H1 (cell line): ENCODE results near the gene STXBP5. TPM values are rescaled to one million over a fixed set of nuclear protein-coding genes. Genes with fewer than 3 reads are reported as not detected.

Experiments
- ATF3 ChIP-seq: IDR thresholded peaks from 2 replicates; pipeline ENCODE4 v1.6.1; 2011; ENCODE audit warnings: low read depth, mild to moderate bottlenecking, low read length; ENCODE audit not compliant: insufficient read depth
- BRCA1 ChIP-seq: IDR thresholded peaks from 2 replicates; pipeline ENCODE4 v1.6.1; 2012; ENCODE audit warnings: low read depth, low read length, improper control_type of control experiment
- CHD7 ChIP-seq: fragments of 300-600 bp; sonication (generic); IDR thresholded peaks from 2 replicates; pipeline ENCODE4 v1.7.1; 2012; ENCODE audit warnings: low read length, moderate library complexity, mild to moderate bottlenecking, inconsistent platforms; ENCODE audit not compliant: insufficient replicate concordance
- E2F6 ChIP-seq: IDR thresholded peaks from 2 replicates; pipeline ENCODE4 v1.6.1; 2012; ENCODE audit warnings: inconsistent platforms
- JUND ChIP-seq: IDR thresholded peaks from 2 replicates; pipeline ENCODE4 v1.6.1; 2011; ENCODE audit warnings: mild to moderate bottlenecking, improper control_type of control experiment, low read length
- MAX ChIP-seq: IDR thresholded peaks from 2 replicates; pipeline ENCODE4 v1.6.1; 2012; ENCODE audit warnings: inconsistent platforms
- NANOG ChIP-seq: IDR thresholded peaks from 2 replicates; pipeline ENCODE4 v1.6.1; 2011; ENCODE audit warnings: low read length, low read depth, mild to moderate bottlenecking, inconsistent platforms; ENCODE audit not compliant: insufficient read depth, poor library complexity, severe bottlenecking
- NRF1 ChIP-seq: IDR thresholded peaks from 2 replicates; pipeline ENCODE4 v1.6.1; 2011; ENCODE audit warnings: mild to moderate bottlenecking, low read depth, low read length, improper control_type of control experiment
- TBP ChIP-seq: IDR thresholded peaks from 2 replicates; pipeline ENCODE4 v1.6.1; 2011; ENCODE audit warnings: low read depth, low read length, improper control_type of control experiment
- polyA plus RNA-seq, 7 experiments: library from polyadenylated mRNA; depleted of rRNA in 3 of 7; stranded (reverse) in 5 of 7; unstranded in 2 of 7; fragments of >200 nt in 5 of 7; fragments of 200-250 nt in 2 of 7; gene quantifications; 1 replicate in 5 of 7; 2 replicates in 1 of 7; 4 replicates in 1 of 7; pipeline versions ENCODE4 v1.2.1 to v1.2.3, GENCODE V29; 2011 to 2013; ENCODE audit warnings: missing spikeins in 2 of 7, mixed read lengths in 2 of 7
- total RNA-seq: library from RNA; stranded (reverse); fragmentation: NEBNext Ultra II Directional; extraction: Animal tissue kit (Norgen Biotek cat#: 25700); gene quantifications from 2 replicates; pipeline ENCODE4 v1.2.1, GENCODE V29; 2021

The STXBP5 gene
- total and polyA plus RNA-seq, 2 of the 8 experiments (the other 6 are each of a cell fraction or from before 2014, with no cell fraction given): 2.7 to 10.8 TPM

- no peak for TF ChIP-seq CHD7
- no peak for TF ChIP-seq E2F6
- no peak for TF ChIP-seq NRF1
- TF ChIP-seq JUND: no peak
- TF ChIP-seq ATF3: no peak
- TF ChIP-seq TBP: no peak
- TF ChIP-seq NANOG: no peak
- TF ChIP-seq BRCA1: no peak
- no peak for TF ChIP-seq MAX
- TF ChIP-seq, all 59 proteins: peak for 0
These were observed 16.1 kb downstream of the STXBP5 start (continued) for GRCh38 chr6:147220345-147220744.
